Activated CD8-positive, alpha-beta memory T cell treated with anti-CD3 and anti-CD28 coated beads, Interleukin-2, amount 10 ng/mL, durations not matched to agents 7 days and 5 days (primary cell): ENCODE results near the gene RSU1. TPM values are rescaled to one million over a fixed set of nuclear protein-coding genes. Genes with fewer than 3 reads are reported as not detected.

ENCODE experiments used
- ATAC-seq: fragments of 150-1000 bp; cut with Tn5 transposase; one replicate; pipeline ENCODE4 v1.10.0; 2021; ENCODE audit warnings: moderate library complexity
- CTCF ChIA-PET: fragments of 350-600 bp; sonication (Branson Sonifier 250); formaldehyde crosslinking; loops from one replicate; lab custom pipeline; 2021; ENCODE audit warnings: antibody characterized with exemption; lab: Charles Lee
- DNase-seq: peaks from one replicate; pipeline ENCODE4 v3.0.0-alpha.2; 2020
- H3K27ac Mint-ChIP-seq: one replicate; pipeline ENCODE4 v1.8.0; 2021; ENCODE audit warnings: mild to moderate bottlenecking, mixed read lengths
- H3K27me3 Mint-ChIP-seq: one replicate; pipeline ENCODE4 v1.8.0; 2021; ENCODE audit warnings: mixed read lengths
- H3K36me3 Mint-ChIP-seq: one replicate; pipeline ENCODE4 v1.8.0; 2021; ENCODE audit warnings: mild to moderate bottlenecking, mixed read lengths
- H3K4me1 Mint-ChIP-seq: one replicate; pipeline ENCODE4 v1.8.0; 2021; ENCODE audit warnings: mixed read lengths
- H3K4me3 Mint-ChIP-seq: one replicate; pipeline ENCODE4 v1.8.0; 2021; ENCODE audit warnings: mild to moderate bottlenecking, moderate library complexity, mixed read lengths
- H3K9me3 Mint-ChIP-seq: one replicate; pipeline ENCODE4 v1.8.0; 2022; ENCODE audit warnings: low read depth, mixed read lengths
- total RNA-seq, 2 experiments: library from RNA; stranded (reverse); gene quantifications; one replicate each; pipeline ENCODE4 v1.2.3, GENCODE V29; 2021

RSU1 gene
- total RNA-seq, 2 experiments from 2014 or later: 51.6 to 74.1 TPM

GRCh38 chr10:16699435-16700057 is 117.7 kb downstream of the RSU1 start:
- DNase-seq: no peak
- peaks cover 2% of the 10 kb centered on the region for H3K36me3 Mint-ChIP-seq
- H3K27me3 Mint-ChIP-seq: no peaks in the 10 kb centered on the region
- no peak overlapping the region for H3K27ac Mint-ChIP-seq
- no peaks in the 10 kb centered on the region for H3K4me1 Mint-ChIP-seq
- H3K9me3 Mint-ChIP-seq: no peaks in the 10 kb centered on the region
- no peak overlapping the region for H3K4me3 Mint-ChIP-seq
- ATAC-seq: no peak
- CTCF ChIA-PET: no interaction called here

DNA sequence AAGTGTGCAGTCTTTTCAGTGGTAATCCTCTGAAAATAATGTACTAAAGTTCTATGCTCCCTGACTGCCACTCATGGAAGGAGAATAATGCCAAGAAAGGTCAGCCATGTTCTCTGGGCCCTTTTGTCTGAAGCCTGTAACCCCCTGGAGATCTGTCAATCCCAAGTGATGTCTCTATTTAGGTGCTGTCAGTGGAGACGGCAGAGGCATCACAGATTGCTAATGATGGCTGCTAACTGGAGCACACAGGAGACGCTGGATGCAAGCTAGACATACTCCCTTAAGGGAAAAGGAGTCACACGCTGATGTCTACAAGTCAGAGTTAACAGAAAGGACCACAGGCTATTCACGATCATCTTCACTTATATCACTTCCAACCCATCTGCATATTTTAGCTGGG is 118.8 kb downstream of the RSU1 start:
- no peaks in the 10 kb centered on the region for H3K4me1 Mint-ChIP-seq
- no peaks in the 10 kb centered on the region for H3K27me3 Mint-ChIP-seq
- DNase-seq (no peak), ATAC-seq (no peak)
- CTCF ChIA-PET: no interaction called here
- no peaks in the 10 kb centered on the region for H3K9me3 Mint-ChIP-seq
- H3K4me3 Mint-ChIP-seq: no peak overlapping the region
- no peak overlapping the region for H3K27ac Mint-ChIP-seq
- H3K36me3 Mint-ChIP-seq: peaks cover 6% of the 10 kb centered on the region

DNA sequence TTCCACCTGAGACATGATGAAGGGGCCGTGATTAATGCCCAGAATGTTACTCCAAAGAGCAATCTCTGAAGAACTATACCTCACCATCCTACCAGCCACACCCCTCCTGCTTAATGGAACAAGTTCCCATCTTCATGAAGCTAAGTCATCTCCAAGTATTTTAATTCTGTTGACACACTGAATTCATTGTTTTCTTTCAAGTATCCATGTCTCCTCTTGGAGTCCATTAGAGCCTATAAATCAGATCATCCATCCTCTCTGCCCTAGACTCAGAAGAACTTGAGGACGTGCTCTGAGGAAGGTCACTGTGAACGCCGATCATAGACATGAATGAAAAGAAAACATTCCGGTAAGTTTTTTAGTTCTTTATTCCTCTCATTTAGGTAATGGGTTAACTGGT is 126.8 kb downstream of the RSU1 start:
- peaks cover 6% of the 10 kb centered on the region for H3K36me3 Mint-ChIP-seq
- H3K27ac Mint-ChIP-seq: no peak overlapping the region
- H3K4me1 Mint-ChIP-seq: no peaks in the 10 kb centered on the region
- CTCF ChIA-PET: no interaction called here
- H3K27me3 Mint-ChIP-seq: no peaks in the 10 kb centered on the region
- H3K4me3 Mint-ChIP-seq: no peak overlapping the region
- DNase-seq: no peak
- H3K9me3 Mint-ChIP-seq: no peaks in the 10 kb centered on the region
- ATAC-seq: no peak

DNA sequence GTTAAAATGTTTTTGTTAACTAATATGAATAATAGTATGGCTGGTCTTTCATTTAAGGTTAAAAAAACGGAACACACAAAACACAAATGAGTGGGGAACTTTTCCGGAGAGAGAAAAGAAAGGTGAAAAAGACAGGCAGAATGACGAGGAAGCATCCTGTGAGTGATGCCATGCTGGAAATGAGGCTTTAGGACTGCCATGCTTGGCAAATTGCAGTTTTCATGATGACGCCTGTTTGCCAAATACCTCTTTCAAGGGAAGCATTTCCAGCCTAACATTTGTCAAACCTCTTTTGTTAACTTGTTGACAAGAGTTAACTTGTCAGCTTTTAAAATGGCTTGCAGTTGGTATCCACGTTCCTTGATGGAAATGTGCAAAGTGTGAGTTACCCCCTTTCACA is 127.5 kb downstream of the RSU1 start:
- DNase-seq (no peak), ATAC-seq (no peak)
- Mint-ChIP-seq H3K36me3 (peaks cover 5% of the 10 kb centered on the region), H3K9me3 (no peaks in the 10 kb centered on the region), H3K27me3 (no peaks in the 10 kb centered on the region), H3K4me3 (no peak overlapping the region), H3K27ac (no peak overlapping the region), H3K4me1 (no peaks in the 10 kb centered on the region)
- CTCF ChIA-PET: no interaction called here

GRCh38 chr10:16689227-16689626 is 128.0 kb downstream of the RSU1 start:
- CTCF ChIA-PET: no interaction called here
- H3K36me3 Mint-ChIP-seq: peaks cover 2% of the 10 kb centered on the region
- no peak overlapping the region for H3K27ac Mint-ChIP-seq
- no peaks in the 10 kb centered on the region for H3K4me1 Mint-ChIP-seq
- ATAC-seq: no peak
- DNase-seq: no peak
- H3K27me3 Mint-ChIP-seq: no peaks in the 10 kb centered on the region
- no peak overlapping the region for H3K4me3 Mint-ChIP-seq
- H3K9me3 Mint-ChIP-seq: no peaks in the 10 kb centered on the region

- Mint-ChIP-seq H3K27ac (no peak overlapping the region), H3K4me1 (no peaks in the 10 kb centered on the region), H3K9me3 (no peaks in the 10 kb centered on the region), H3K36me3 (peaks cover 4% of the 10 kb centered on the region), H3K27me3 (no peaks in the 10 kb centered on the region), H3K4me3 (no peak overlapping the region)
- CTCF ChIA-PET: no interaction called here
- DNase-seq: no peak
- ATAC-seq: no peak
These were observed 130.9 kb downstream of the RSU1 start for GRCh38 chr10:16686054-16686902.

- no peak overlapping the region for H3K4me3 Mint-ChIP-seq
- CTCF ChIA-PET: no interaction called here
- ATAC-seq (no peak), DNase-seq (no peak)
- H3K27ac Mint-ChIP-seq: no peak overlapping the region
- no peaks in the 10 kb centered on the region for H3K9me3 Mint-ChIP-seq
- H3K4me1 Mint-ChIP-seq: no peaks in the 10 kb centered on the region
- no peaks in the 10 kb centered on the region for H3K27me3 Mint-ChIP-seq
- peaks cover 4% of the 10 kb centered on the region for H3K36me3 Mint-ChIP-seq
These were observed 131.7 kb downstream of the RSU1 start for GRCh38 chr10:16685551-16685950.

DNA sequence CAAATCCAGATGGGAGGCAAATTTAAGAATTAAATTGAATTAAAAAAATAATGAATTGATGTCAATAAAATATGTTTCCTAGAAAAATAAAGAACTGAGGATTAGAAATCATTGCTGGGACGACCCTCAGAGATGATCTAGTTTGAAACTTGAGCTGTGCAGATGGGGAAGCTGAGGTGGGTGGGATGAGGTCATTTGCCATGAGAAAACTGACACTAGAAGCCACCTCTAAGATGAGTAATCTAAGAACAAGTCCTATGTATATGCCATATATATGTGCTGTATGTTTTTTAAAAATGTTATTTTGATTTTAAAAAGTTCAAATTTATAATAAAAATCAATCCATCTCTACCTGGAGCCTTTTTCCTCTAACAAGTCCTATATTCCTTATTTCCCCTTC is 135.7 kb downstream of the RSU1 start:
- no peak overlapping the region for H3K4me3 Mint-ChIP-seq
- DNase-seq: no peak
- H3K9me3 Mint-ChIP-seq: peaks cover 2% of the 10 kb centered on the region
- H3K36me3 Mint-ChIP-seq: peaks cover 13% of the 10 kb centered on the region
- H3K27me3 Mint-ChIP-seq: no peaks in the 10 kb centered on the region
- no peak for ATAC-seq
- no peak overlapping the region for H3K27ac Mint-ChIP-seq
- CTCF ChIA-PET: no interaction called here
- H3K4me1 Mint-ChIP-seq: no peaks in the 10 kb centered on the region

DNA sequence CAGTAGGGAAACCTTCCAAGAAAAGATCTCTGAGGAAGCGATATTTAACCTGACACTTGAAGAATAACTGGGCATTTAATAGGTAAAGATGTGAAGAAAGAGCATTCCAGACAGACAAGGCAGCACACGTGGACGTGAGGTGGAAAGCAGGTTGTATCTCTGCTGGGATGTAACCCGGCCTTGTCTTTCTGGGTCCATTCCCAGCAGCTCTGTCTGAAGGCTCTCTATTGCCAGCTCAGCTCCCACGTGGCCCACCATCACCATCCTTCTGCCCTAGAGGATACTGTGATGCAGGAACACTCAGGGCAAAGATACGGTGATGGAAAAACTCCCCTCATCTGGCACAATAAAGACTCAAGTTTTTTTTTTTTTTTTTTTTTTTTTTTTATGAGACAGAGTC is 137.7 kb downstream of the RSU1 start:
- DNase-seq (no peak), ATAC-seq (no peak)
- Mint-ChIP-seq H3K4me1 (no peaks in the 10 kb centered on the region), H3K27ac (no peak overlapping the region), H3K4me3 (no peak overlapping the region), H3K36me3 (peaks cover 15% of the 10 kb centered on the region), H3K9me3 (peaks cover 2% of the 10 kb centered on the region), H3K27me3 (no peaks in the 10 kb centered on the region)
- CTCF ChIA-PET: no interaction called here

DNA sequence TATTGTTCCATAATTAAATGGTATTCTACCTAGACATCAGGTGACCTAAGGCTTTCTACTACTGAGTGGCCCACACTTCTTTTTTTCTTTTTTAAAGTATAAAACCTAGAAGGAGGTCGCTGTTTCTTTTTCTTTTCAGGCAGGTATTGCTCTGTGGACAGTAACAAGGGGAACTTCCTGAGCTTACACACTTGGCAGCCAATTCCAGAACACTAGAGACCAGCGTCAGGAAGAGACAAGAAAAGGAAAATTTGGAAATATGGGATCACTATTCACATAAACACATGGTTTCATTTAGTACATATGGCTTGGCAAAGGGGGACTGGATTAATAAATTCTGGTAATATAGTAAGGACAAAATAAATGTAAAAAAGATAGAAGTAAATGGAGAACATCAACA is 141.9 kb downstream of the RSU1 start:
- Mint-ChIP-seq H3K4me3 (no peak overlapping the region), H3K4me1 (no peaks in the 10 kb centered on the region), H3K9me3 (peaks cover 2% of the 10 kb centered on the region), H3K27me3 (no peaks in the 10 kb centered on the region), H3K27ac (no peak overlapping the region), H3K36me3 (peaks cover 19% of the 10 kb centered on the region)
- ATAC-seq (no peak), DNase-seq (no peak)
- CTCF ChIA-PET: interaction anchor here (0.7 kb wide), 1 partner anchor 46 kb away, joined by 4 read pairs; no protein-coding TSS in a partner anchor

DNA sequence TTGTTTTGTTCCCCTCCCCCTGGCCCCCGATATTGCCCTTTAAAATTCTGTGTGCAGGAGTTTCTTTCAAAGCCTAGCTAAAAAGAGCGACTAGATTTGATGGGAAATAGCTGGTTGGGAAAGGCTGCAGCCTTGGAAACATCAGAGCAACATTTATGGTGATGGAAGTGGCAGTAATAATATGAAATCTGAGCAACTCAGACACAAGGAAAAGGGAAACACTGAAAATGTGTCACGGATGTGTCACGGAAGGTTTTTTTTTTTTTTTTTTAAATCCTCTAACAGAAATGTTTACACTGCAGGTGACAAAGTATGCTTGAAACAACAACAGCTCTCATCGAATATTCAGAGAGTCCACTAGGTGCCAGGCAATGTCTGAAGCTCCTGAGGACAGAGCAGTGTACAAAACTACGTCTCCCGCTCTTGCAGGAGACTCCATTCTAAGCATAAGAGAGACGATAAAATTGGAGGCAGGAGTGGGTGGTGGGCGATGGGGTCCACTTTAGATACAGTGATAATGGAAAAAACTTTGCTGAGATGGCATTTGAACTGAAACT is 143.0 kb downstream of the RSU1 start:
- Mint-ChIP-seq H3K4me1 (no peaks in the 10 kb centered on the region), H3K4me3 (no peak overlapping the region), H3K27ac (no peak overlapping the region), H3K36me3 (peaks cover 18% of the 10 kb centered on the region), H3K9me3 (peaks cover 2% of the 10 kb centered on the region), H3K27me3 (no peaks in the 10 kb centered on the region)
- ATAC-seq (no peak), DNase-seq (no peak)
- CTCF ChIA-PET: interaction anchor here (0.7 kb wide), 1 partner anchor 816 kb away, joined by 3 read pairs; no protein-coding TSS in a partner anchor

DNA sequence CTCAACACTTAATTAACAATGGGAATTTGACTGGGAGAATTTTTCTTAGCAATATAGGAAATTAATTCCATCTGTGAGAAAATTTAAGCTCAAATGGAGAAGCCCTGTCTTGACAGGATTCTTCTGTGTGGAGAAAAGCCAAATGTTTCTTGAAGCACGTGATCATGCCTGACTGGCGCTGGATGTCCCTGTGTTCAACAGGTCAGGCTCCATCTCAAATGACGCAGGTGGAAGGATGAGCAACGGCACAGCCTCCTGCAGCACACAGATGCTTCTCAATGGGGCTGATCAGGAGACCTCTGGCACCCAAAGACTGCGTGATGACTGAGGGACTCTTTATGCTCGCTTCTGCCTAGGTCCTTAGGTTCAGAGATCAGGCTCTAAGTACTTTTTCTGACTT is 143.8 kb downstream of the RSU1 start:
- ATAC-seq (no peak), DNase-seq (no peak)
- H3K27me3 Mint-ChIP-seq: no peaks in the 10 kb centered on the region
- CTCF ChIA-PET: interaction anchor here (0.7 kb wide), 1 partner anchor 815 kb away, joined by 3 read pairs; no protein-coding TSS in a partner anchor
- H3K36me3 Mint-ChIP-seq: peaks cover 18% of the 10 kb centered on the region
- H3K9me3 Mint-ChIP-seq: peaks cover 2% of the 10 kb centered on the region
- H3K4me1 Mint-ChIP-seq: no peaks in the 10 kb centered on the region
- H3K4me3 Mint-ChIP-seq: no peak overlapping the region
- no peak overlapping the region for H3K27ac Mint-ChIP-seq

GRCh38 chr10:16663444-16663843 is 153.8 kb downstream of the RSU1 start:
- Mint-ChIP-seq H3K36me3 (peaks cover 2% of the 10 kb centered on the region), H3K27ac (no peak overlapping the region), H3K4me3 (no peak overlapping the region), H3K27me3 (no peaks in the 10 kb centered on the region), H3K9me3 (no peaks in the 10 kb centered on the region), H3K4me1 (no peaks in the 10 kb centered on the region)
- ATAC-seq: no peak
- CTCF ChIA-PET: no interaction called here
- no peak for DNase-seq

DNA sequence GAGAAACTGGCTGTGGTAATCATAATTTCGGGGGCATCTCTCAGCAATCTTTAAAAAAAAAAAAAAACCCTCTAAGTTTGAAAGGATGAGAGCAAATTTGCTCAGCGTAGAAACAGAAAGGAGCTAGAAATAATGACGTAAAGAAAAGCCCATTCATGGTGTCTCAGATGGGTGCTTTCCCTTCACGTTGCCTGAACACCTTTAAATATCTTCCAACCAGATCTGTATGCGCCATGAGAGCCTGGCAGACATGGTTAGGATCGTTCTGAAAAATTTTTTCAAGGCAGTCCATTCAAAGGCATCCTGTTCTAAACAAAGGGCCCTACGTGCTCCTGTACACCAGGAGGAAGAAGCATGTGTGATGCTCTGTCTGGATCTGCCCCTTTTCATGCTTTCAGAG is 154.3 kb downstream of the RSU1 start:
- no peaks in the 10 kb centered on the region for H3K4me1 Mint-ChIP-seq
- no peaks in the 10 kb centered on the region for H3K27me3 Mint-ChIP-seq
- CTCF ChIA-PET: no interaction called here
- ATAC-seq: no peak
- no peak overlapping the region for H3K27ac Mint-ChIP-seq
- H3K9me3 Mint-ChIP-seq: no peaks in the 10 kb centered on the region
- no peak for DNase-seq
- H3K4me3 Mint-ChIP-seq: no peak overlapping the region
- no peaks in the 10 kb centered on the region for H3K36me3 Mint-ChIP-seq
